ENCODE data around the gene TREX2.

TREX2 gene

DNA sequence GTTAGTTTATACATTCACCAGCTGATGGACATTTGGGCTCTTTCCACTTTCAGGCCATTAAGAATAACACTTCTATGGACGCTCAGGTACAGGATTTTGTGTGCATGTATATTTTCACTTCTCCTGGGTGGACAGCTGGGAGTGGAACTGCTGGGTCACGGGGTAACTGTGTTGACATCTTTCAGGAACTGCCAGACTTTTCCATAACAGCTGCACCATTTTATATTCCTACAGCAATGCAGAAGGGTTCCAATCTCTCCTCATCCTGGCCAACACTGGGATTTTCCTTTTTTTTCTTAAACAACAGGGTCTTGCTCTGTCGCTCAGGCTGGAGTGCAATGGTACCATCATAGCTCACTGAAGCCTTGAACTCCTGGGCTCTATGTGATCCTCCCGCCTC is 12.6 kb upstream of the TREX2 start:
- no peak for DNase-seq (ENCODE audit: low read depth in 1 of 2, low spot score in 1 of 2)
- Histone ChIP-seq H3K27me3 (ENCODE audit: insufficient read depth, poor library complexity, severe bottlenecking) (no peaks in the 10 kb centered on the region), H3K27ac (replicated peaks) (no peak overlapping the region), H3K4me3 (replicated peaks; ENCODE audit: insufficient read depth, low read length) (no peak overlapping the region)
- TF ChIP-seq SPI1 (IDR thresholded peaks at IDR 0.05; ENCODE audit: borderline replicate concordance, low read depth) (no peak), POLR2AphosphoS5 (IDR thresholded peaks at IDR 0.05; ENCODE audit: low read depth) (no peak), GABPA (IDR thresholded peaks at IDR 0.05; ENCODE audit: low read depth) (no peak)
- TF ChIP-seq, protein P1, sequence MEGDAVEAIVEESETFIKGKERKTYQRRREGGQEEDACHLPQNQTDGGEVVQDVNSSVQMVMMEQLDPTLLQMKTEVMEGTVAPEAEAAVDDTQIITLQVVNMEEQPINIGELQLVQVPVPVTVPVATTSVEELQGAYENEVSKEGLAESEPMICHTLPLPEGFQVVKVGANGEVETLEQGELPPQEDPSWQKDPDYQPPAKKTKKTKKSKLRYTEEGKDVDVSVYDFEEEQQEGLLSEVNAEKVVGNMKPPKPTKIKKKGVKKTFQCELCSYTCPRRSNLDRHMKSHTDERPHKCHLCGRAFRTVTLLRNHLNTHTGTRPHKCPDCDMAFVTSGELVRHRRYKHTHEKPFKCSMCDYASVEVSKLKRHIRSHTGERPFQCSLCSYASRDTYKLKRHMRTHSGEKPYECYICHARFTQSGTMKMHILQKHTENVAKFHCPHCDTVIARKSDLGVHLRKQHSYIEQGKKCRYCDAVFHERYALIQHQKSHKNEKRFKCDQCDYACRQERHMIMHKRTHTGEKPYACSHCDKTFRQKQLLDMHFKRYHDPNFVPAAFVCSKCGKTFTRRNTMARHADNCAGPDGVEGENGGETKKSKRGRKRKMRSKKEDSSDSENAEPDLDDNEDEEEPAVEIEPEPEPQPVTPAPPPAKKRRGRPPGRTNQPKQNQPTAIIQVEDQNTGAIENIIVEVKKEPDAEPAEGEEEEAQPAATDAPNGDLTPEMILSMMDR (IDR thresholded peaks at IDR 0.05; ENCODE audit: insufficient read depth, low read length), result no peak
- TF ChIP-seq, protein P2, sequence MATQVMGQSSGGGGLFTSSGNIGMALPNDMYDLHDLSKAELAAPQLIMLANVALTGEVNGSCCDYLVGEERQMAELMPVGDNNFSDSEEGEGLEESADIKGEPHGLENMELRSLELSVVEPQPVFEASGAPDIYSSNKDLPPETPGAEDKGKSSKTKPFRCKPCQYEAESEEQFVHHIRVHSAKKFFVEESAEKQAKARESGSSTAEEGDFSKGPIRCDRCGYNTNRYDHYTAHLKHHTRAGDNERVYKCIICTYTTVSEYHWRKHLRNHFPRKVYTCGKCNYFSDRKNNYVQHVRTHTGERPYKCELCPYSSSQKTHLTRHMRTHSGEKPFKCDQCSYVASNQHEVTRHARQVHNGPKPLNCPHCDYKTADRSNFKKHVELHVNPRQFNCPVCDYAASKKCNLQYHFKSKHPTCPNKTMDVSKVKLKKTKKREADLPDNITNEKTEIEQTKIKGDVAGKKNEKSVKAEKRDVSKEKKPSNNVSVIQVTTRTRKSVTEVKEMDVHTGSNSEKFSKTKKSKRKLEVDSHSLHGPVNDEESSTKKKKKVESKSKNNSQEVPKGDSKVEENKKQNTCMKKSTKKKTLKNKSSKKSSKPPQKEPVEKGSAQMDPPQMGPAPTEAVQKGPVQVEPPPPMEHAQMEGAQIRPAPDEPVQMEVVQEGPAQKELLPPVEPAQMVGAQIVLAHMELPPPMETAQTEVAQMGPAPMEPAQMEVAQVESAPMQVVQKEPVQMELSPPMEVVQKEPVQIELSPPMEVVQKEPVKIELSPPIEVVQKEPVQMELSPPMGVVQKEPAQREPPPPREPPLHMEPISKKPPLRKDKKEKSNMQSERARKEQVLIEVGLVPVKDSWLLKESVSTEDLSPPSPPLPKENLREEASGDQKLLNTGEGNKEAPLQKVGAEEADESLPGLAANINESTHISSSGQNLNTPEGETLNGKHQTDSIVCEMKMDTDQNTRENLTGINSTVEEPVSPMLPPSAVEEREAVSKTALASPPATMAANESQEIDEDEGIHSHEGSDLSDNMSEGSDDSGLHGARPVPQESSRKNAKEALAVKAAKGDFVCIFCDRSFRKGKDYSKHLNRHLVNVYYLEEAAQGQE (IDR thresholded peaks at IDR 0.05; ENCODE audit: insufficient replicate concordance, low read depth), result no peak

DNA sequence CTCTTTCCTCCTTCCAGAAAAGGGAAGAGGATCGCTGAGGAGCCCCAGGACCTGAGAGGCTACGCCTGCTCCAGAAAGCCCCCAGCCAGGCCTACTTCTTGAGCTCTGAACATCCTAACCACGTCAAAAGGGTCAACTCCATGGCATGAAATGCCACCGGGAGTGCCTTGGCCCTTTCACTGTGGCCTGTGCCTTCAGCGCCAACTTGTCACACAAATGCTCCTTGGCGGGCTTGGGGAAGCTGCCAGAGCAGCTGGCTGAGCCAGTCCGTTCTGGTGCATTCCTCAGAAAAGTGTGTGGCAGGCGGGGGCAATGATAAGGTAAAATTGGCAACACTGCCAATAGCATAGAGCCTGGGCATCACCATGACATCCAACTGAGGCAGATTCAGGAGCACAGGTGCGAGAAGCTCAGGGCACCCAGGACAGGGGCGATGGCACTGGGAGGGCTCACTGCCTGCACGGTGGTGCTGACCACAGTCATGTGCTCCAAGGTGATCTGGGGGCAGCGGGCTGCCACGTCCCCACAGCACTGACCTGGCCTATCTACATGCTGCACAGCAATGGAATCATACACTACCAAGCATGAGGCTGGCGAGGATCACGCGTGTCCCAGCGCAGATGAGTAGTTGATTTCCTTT is 12.1 kb upstream of the TREX2 start:
- Histone ChIP-seq H3K27ac (replicated peaks) (no peak overlapping the region), H3K4me3 (replicated peaks; ENCODE audit: insufficient read depth, low read length) (no peak overlapping the region), H3K27me3 (ENCODE audit: insufficient read depth, poor library complexity, severe bottlenecking) (no peaks in the 10 kb centered on the region)
- no peak for TF ChIP-seq GABPA (IDR thresholded peaks at IDR 0.05; ENCODE audit: low read depth)
- DNase-seq (ENCODE audit: low read depth in 1 of 2, low spot score in 1 of 2), result no peak

DNA sequence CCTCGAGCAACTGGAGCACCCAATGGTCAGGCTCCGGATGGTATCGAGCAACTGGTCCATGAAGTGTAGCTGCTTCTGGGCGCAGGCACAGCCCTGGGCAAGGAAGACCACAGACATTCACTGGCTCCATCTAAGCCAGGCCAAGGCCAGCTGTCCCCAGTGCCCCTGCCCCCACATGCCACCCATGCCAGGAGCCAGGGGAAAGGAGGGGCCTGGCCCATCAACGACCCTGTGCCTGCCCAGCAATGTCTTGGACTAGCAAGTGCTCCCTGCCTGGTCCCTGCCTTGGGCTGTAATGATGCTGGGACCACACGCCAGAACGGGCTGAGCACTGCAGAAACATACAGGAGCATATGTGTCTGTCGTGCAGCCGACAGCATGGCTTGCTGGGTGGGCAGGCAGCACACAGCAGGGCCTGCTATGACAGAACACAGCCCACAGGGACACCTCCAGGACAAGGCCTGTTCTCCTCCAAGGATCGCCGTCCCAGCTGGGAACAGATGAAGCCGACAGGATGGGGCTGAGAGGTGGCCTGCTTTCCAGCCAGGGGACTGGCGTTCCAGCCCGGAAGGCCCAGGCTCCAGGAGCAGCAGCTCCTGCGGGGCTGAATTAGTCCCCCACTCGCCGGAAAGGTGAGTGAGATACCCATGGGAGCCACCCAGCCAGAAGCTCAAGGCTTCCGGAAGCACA is 11.4 kb upstream of the TREX2 start:
- H3K4me3 ChIP-seq (replicated peaks; ENCODE audit: insufficient read depth, low read length), result no peak overlapping the region
- no peak for DNase-seq (ENCODE audit: low read depth in 1 of 2, low spot score in 1 of 2)
- no peak overlapping the region for H3K27ac ChIP-seq (replicated peaks)
- H3K27me3 ChIP-seq (ENCODE audit: insufficient read depth, poor library complexity, severe bottlenecking), result no peaks in the 10 kb centered on the region
- TF ChIP-seq, protein P2 (IDR thresholded peaks at IDR 0.05; ENCODE audit: insufficient replicate concordance, low read depth), result no peak
- no peak for TF ChIP-seq GABPA (IDR thresholded peaks at IDR 0.05; ENCODE audit: low read depth)
- TF ChIP-seq SPI1 (IDR thresholded peaks at IDR 0.05; ENCODE audit: borderline replicate concordance, low read depth), result no peak
- TF ChIP-seq, protein P1 (IDR thresholded peaks at IDR 0.05; ENCODE audit: insufficient read depth, low read length), result no peak
- no peak for TF ChIP-seq POLR2AphosphoS5 (IDR thresholded peaks at IDR 0.05; ENCODE audit: low read depth)

DNA sequence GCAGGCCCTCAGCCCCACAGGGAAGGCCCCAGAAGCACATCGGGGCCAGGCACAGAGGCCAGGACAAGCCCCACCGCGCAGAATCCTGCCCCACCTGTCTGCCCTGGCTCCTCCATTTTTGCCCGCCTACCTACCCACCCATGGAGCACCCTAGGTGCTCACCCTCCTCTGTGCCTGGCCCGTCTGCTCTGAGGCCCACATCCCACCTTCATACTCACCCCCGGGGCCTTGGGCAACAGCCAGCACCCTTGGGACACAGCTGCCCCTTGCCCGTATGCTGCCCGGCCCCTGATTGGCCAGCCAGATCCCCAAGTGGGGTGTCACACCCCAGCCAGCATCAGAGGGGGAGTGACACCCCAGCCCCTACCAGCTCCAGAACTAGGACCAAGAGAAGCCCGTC is 10.8 kb upstream of the TREX2 start:
- no peak for DNase-seq (ENCODE audit: low read depth in 1 of 2, low spot score in 1 of 2)
- Histone ChIP-seq H3K4me3 (replicated peaks; ENCODE audit: insufficient read depth, low read length) (no peak overlapping the region), H3K27ac (replicated peaks) (no peak overlapping the region), H3K27me3 (ENCODE audit: insufficient read depth, poor library complexity, severe bottlenecking) (no peaks in the 10 kb centered on the region)
- no peak for TF ChIP-seq POLR2AphosphoS5 (IDR thresholded peaks at IDR 0.05; ENCODE audit: low read depth)
- no peak for TF ChIP-seq GABPA (IDR thresholded peaks at IDR 0.05; ENCODE audit: low read depth)

Data from HL-60 (cell line).